LHCN-M2 (cell line): Measurements from ENCODE around the gene WDR49. TPM values are rescaled to one million over a fixed set of nuclear protein-coding genes. Genes with fewer than 3 reads are reported as not detected.

ENCODE experiments used
- DNase-seq: peaks from one replicate; pipeline ENCODE4 v3.0.0-alpha.2; 2012; ENCODE audit warnings: low read depth
- total RNA-seq: library from RNA; depleted of rRNA; stranded (reverse); fragments of >200 nt; gene quantifications from 2 replicates; pipeline ENCODE4 v1.2.3, GENCODE V29; 2014

The WDR49 gene
- total RNA-seq, 1 experiment from 2014 or later: not detected

DNA sequence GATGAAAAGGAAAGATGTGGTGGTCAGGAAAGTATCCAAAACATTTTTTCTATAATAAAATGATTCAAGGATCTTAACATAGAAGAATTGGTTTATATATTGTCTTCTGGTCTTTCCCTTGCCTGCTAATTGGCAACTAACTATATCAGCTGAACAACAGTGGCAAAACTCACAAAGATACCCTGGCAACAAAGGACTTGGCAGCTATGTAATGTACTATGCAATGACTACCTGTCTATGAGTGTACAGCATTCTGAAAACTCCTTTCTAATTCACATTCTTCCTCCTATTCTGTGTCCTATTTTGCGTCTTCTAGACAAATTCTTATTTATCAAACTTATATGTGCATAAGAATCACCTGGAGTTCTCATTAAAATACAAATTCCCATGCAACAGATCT lies 164.2 kb downstream of the WDR49 start:
- no peak for DNase-seq

DNA sequence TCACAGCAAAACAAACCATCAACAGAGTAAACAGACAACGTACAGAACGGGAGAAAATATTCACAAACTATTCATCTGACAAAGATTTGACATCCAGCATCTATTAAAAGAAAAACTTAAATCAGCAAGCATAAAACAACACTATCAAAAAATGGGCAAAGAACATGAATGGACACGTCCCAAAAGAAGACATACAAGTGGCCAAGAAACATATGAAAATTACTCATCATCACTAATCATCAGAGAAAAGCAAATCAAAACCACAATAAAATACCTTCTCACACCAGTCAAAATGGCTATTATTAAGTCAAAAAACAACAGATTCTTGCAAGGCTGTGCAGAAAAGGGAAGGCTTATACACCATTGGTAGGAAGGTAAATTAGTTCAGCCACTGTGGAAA lies 166.2 kb downstream of the WDR49 start:
- no peak for DNase-seq

DNA sequence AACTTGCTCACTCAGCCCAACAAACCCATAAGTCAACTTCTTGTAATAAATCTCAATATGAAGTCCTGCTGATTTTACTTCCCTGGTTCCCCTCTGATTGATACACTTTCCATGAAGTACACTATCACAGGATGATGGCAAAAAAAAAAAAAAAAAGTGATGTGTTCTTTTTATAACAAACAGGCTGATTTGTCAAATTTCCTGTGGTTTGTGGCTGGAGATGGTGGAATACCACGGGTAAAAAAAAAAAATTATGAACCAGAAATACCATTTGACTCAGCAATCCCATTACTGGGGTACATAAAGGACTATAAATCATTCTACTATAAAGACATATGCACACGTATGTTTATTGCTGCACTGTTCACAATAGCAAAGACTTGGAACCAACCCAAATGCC lies 169.2 kb downstream of the WDR49 start:
- DNase-seq: no peak

DNA sequence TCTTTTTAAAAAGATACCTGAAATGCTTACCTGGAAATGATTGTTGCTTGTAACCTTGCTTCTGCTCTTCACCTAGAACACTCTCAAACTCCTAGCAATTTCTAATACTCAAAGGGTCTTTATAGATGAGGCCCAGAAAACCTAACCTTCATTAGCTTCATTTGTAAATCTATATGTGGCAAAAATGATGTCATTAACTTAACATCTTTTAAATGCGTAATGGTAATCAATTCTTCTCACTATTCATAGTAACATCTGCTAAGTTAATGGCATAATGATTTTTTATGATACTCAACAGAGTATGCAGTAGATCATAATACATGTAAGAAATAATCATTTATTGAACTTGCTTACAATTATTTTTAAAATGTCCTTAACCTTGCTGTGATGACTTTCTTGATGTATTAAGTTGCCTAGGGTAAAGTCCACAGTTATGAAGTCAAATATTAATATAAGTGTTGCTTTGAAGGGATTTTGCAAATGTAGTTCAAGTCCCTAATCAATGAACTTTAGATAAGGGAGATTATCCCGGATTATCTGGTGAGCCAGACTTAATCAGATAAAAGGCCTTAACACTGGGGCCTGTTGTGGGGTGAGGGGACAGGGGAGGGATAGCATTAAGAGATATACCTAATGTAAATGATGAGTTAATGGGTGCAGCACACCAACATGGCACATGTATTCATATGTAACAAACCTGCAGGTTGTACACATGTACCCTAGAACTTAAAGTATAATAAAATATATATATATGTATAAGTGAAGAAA lies 169.8 kb downstream of the WDR49 start:
- DNase-seq: no peak

DNA sequence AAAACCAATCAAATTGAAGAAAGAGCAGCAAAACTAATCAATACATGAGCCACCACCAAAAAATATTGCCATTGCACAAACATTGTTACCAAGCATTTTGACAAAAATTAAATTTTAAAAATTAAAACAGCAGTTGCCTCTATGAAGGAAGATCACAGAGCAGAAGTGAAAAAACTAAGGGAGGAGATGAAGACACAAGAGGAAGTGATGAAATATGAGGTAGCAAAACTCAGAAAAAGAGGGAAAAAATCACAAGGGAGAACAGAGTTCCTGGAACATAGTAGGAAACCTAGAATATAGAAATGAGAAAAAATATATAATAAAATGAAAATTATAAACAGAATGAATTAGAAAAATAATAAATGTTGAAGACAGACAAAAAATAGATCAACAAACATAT lies 172.6 kb downstream of the WDR49 start:
- no peak for DNase-seq

DNA sequence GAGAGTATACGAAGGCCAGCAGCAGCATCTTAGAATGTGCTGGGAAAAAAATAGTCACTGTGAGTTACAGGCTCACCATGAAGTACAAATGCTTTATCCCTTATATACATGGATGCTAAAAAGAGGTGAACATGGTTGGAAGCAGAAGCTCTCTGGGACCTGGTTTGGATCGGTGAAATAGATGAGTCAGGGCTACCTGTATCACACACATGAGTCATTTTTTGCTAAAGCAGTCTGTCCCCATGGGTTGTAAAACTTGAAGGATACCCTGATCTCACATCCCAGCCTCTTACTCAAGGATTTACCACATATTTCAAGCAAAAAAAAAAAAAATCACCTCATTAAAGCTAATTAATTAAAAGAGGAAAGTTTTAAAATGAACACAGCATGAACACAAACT lies 173.0 kb downstream of the WDR49 start:
- no peak for DNase-seq

DNA sequence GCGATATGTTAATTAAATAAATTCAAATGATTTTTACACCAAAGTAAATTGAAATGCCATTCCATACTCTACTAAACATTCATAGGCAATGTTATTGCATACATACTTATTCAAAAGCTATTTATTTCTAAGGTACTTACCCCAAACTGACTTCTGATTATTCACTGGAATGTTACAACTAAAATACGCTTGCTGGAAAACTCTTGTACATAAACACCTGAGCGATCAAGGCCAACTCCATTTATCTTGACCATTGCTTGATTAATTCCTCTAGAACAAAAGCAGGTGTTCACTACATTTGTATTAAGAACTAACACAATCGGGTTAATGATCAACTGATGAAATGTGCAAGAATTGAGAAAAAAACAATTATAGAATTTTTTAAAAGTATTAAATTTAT lies 179.9 kb downstream of the WDR49 start, which contains the start of gene SERPINI2:
Gene SERPINI2, minus strand, starts transcription at position 180 of the 400 bp plus-strand sequence. CDS start 2,208 bp downstream, outside the sequence.
- no peak for DNase-seq

DNA sequence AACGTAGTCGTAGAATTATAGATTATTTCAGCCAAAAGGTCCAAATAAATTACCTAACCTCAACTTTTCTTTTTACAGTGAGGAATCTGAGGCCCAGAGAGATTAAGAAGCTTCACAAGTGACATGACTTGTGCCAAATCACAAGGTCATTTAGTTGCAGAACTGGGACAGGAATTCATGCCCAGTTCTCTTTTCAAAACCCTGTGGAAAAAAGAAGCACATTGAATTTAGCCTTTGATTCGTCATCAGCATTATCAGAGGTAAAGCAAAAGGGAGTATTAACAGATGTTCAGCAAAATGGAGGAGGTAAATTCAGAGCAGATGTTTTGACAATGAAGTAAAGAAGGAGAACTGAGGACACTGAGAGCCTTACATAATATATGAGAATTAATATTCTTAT lies 184.4 kb downstream of the WDR49 start:
- DNase-seq: no peak

DNA sequence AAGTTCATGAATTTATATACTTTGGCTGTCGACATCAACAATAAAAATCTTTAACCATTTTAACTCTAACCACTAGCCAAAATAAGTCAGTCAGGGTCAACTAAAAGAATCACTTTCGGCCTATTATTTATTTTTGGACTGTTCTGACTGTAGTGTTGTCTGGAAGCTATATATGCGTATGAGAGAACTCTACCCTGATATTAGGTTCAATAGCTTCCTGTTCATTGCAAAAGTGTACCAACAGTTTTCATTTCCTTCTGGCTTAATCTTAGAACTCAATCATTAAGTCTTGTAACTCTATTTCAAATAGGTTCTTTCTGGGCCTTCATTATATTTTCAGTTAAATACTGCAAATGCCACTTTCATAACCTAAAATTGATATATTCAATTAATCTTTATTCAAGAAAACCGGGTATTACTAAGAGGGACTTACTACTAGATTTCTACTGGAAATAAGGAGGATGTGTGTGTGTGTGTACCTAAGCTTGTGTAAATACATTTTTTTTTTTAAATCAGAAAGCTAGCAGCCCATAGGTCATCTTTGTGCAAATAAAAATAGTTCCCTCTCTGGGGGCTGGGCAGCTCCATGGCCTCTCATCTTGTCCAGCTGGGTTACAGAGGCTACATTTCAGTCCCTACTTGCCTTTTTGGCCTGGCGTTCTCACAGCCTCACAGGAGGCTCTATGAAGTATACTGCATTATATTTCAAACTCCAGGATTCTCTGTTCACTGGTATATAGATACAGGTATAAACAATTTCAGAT lies 185.7 kb downstream of the WDR49 start:
- no peak for DNase-seq

DNA sequence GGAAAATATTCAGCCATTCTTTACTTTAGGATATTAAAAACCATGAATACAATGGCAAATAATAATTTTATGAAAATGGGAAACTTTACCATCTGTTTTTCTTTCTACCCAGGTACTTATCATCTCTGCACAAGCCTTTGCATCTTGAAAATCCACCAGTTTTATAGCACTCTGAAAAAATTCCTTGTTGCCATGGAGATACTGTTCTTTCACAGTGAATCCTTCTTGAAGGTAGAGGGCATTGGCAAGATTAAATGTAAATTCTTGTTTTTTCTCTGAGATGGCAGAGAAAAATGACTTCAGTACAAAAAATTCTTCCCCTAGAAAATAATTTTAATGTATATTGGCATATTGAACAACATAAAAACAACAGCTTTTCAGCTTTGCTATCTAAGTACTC lies 186.8 kb downstream of the WDR49 start:
- DNase-seq: no peak

DNA sequence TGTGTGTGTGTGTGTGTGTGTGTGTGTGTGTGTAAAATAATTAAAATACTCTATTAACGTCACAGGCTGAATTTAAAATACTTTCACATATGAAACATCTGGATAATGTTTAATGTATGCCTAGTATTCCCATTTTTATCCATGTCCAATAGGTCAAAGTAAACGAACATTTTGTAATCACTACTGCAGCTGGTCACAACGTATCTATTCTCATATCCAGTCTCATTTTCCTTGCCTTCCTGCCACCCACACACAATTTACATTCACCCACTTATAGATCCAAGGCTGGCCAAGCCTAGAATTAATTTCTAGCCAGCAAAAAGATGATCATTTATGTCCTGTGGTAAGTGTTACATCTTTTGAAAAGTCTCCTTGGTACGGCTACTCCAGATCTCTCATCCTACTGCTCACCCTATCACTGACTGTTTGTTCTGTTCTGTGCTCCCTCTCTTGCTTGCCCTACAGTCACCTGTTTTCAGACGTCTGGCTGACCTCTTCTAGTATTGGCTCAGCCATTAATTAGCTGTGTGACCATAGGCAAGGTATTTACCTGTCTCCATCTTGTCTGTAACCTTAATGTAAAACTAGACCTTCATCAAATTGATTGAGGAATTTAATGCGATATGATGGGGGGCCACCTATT lies 197.5 kb downstream of the WDR49 start:
- no peak for DNase-seq

DNA sequence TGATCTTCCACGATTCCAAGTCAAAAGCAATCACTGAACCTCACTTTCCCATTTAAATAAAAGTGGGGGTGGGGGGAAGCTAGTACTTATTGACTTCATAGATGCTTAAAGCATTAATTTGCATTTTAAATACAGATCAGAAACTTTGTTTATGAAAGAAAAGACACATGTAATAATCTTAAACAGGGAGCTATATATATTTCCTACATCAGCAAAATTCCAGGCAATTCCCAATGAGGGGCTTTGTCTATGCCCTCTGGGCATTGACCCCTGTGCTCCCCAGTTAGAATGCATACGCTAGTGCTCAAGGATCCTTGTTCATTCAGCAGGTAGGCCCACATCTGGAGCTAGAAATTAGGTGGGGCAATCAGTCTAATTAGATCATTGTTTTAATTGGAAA lies 199.9 kb downstream of the WDR49 start:
- no peak for DNase-seq

DNA sequence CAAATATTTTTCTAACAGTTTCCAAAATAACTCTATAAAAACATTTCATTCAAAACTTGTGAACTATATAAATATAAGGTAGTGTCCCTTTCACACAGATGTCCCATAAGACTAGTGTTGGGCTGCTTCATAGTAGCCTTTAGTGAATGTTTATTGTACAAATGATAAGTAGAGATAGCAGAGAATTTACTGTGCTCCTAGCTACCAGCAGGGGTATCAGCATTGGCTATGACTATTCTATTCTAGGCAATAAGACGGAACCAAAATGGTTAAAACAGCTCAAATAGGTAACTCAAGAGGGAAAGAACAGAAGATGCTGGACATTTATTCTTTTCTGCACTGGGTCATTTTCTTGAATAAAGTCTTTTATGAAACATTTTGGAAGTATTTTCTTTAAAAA lies 202.5 kb downstream of the WDR49 start:
- no peak for DNase-seq

DNA sequence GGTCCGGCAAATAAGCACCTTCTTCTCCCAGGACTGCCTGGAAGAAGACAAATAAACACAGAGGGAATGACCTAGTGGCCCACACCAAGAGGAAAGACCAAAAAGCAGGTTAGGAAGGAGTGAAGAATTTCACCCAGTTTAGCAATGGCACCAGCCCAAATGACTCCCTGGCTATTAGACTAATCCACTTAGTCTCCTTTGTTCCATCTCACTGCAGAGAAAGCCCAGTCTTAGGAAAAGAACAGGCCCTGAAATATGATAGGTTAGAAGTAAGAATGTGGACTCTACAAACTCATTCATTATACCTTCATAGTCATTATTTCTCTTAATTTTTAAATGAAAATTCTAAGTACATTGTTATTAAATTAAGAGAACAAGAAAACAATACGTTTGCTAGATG lies 203.1 kb downstream of the WDR49 start:
- no peak for DNase-seq

DNA sequence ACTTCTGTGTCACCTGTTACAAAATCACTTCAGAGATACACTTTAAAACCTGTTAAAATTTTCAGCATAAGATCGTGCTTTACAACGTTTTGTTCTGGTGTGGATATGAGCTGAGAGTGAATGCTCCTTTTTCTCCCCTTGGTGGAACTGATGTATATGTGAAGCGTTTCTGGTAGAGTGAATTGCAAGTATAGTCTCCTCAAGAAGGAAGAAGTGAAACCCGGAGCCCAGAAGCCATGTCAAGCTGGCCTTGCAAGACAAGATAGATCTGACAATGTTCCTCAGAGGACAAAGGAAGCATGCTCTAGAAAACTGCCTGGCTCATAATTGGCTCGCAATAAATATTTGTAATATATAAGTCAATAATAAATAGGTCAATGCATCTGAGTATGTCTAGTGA lies 203.5 kb downstream of the WDR49 start:
- no peak for DNase-seq

DNA sequence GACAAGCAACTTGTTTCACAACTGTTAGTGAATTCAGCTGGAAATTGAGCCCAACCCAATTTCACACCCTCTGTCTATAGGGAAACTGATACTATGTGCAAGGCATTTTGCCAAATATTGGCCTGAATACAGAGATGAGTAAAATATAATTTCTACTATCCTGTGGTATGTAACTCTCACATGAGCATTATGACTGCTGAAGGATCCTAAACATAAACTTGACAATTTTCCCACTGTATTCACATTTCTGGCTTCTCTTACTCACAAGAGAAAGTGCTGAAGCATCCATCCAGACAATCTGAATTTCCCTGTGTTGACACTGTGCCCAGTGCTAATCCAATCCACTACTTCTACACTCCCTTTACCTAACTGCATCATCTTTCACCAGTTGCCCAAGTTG lies 208.3 kb downstream of the WDR49 start:
- DNase-seq: no peak

DNA sequence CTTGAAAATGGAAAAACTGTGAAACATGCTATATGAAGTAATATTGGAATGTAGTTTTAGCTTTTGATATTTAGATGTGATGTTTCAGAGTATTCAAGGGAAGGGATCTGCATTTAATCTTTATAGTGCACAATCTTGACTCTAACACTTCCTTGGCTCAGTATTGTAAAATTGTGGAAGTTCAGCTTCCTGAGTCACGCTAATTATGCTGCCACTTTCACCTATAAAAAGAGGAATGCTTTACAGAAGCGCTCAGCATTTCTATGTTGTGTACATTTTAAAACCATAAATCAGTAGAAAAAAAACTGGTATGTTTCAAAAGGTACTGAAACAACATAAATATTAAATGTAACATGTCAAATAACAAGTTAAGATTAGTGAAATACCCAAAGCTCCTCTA lies 212.5 kb downstream of the WDR49 start:
- no peak for DNase-seq

DNA sequence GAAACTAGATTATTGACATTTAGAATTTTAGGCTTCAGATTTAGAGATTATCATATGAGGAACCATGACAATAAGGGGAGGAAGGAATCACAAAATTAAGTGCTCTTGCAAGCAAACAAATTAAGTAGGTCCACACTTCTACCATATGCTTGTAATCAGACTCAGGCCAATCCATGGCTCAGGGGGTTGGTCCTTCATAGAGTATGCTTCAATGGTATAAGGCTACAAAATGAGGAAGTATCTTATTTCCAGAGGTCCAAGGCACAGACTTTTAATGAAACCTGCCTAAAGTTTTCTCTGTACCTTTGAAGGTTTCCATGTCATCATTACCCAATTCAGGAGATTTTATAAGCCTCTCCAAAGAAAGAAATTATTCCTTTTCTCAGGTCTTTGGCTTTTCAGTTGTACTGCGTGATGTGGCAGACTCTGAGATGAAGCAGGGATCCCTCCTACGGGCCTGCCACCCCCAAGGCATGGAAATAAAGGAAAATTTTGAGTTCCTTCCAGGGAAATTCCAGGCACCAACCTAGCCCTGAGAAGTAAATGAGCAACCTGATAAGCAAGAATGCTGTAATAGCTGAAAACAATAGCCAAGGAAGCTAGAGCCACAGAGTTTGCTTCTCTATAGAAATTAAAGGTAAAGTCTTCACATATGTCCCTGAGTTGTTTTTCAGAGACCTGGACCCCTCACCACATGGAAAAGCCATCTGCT lies 216.2 kb downstream of the WDR49 start:
- DNase-seq: no peak
